ENCODE measurements around the gene SLX9. TPM values are rescaled to one million over a fixed set of nuclear protein-coding genes. Genes with fewer than 3 reads are reported as not detected.

Gene SLX9
- total RNA-seq, 6 experiments from 2014 or later, result 27.7 to 34.7 (median 31.5) TPM

DNA sequence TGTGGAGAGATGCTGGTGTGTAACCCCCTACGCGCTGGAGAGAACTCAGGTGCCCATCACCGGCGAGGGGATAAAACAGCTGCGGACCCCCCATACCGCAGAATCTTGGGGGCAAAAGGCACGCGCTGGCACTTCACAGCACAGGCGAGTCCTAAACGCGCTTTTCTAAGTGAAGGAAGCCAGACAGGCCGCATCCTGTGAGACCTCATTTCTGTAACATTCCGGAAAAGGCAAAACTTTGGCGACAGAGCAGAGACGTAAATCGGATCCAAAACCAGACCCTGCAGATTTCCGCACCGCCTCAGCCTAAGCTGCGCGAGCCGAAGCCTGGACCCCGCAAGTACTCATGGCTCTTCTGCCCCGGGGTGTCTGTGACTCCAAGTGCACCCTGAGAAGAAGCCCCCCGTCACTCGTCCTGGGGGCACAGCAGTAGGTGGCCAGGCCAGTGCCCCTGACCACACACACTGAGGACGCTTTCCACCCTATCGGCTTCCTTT lies 60.9 kb downstream of the SLX9 start:
- no peaks in the 10 kb centered on the region for H3K36me3 Mint-ChIP-seq (ENCODE audit: low read depth)
- DNase-seq, result no peak
- H3K4me3 Mint-ChIP-seq, result no peak overlapping the region
- H3K9me3 Mint-ChIP-seq, result no peaks in the 10 kb centered on the region
- TF ChIP-seq, protein P1, sequence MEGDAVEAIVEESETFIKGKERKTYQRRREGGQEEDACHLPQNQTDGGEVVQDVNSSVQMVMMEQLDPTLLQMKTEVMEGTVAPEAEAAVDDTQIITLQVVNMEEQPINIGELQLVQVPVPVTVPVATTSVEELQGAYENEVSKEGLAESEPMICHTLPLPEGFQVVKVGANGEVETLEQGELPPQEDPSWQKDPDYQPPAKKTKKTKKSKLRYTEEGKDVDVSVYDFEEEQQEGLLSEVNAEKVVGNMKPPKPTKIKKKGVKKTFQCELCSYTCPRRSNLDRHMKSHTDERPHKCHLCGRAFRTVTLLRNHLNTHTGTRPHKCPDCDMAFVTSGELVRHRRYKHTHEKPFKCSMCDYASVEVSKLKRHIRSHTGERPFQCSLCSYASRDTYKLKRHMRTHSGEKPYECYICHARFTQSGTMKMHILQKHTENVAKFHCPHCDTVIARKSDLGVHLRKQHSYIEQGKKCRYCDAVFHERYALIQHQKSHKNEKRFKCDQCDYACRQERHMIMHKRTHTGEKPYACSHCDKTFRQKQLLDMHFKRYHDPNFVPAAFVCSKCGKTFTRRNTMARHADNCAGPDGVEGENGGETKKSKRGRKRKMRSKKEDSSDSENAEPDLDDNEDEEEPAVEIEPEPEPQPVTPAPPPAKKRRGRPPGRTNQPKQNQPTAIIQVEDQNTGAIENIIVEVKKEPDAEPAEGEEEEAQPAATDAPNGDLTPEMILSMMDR (IDR thresholded peaks at IDR 0.05), result no peak
- H3K4me1 Mint-ChIP-seq (ENCODE audit: low read depth), result no peaks in the 10 kb centered on the region
- H3K27me3 Mint-ChIP-seq (ENCODE audit: insufficient read depth), result peaks cover 11% of the 10 kb centered on the region
- H3K27ac Mint-ChIP-seq, result no peak overlapping the region

DNA sequence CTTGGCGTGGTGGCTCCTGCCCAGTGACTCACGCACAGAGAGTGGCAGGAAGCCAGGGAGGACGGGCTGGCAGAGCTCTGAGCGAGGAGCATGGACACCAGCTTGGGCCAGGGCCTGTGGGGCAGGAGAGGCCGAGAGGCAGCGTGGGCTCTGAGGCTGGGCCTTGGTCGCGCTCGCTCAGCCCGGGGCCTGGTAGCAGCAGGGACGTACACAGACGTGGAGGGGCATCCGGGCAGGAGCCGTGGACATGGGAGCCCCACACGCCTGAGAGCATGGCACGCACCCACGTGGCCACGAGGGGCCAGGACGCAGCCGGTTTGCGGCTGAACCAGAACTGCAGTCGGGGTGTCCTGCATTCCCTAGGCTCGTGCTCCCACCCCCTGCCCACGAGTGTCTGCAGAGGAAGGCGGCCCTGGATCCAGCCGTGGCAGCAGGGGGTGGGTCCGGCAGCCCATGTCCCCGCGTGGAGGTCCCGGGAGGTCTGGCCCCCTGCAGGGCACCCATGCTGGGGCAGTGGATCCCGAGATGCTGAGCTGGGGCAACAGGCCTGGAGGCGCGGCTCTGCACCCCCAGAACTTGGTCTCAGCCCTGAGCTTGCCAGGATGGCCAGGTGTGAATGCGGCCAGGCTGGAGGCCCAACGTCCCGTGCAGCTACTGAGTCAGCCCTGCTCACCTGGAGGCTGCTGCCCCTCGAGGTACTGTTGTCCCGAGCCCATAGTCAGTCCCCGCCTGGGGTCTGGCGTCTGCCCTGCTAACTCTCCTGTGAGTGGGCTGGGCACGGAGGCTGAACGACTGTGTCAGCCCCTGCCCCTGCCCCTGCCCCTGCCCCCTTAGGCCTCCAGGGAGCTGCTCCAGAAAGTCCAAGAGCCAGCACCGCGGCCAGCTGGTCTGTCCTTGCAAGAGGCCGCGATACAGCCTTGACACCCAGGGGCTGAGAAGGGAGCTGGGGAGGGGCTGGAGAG lies 61.6 kb downstream of the SLX9 start:
- Mint-ChIP-seq H3K4me1 (ENCODE audit: low read depth) (no peaks in the 10 kb centered on the region), H3K36me3 (ENCODE audit: low read depth) (no peaks in the 10 kb centered on the region), H3K9me3 (no peaks in the 10 kb centered on the region), H3K4me3 (no peak overlapping the region), H3K27ac (no peak overlapping the region), H3K27me3 (ENCODE audit: insufficient read depth) (peaks cover 16% of the 10 kb centered on the region)
- TF ChIP-seq, protein P1 (IDR thresholded peaks at IDR 0.05), result no peak
- DNase-seq, result peak; percentile 13

DNA sequence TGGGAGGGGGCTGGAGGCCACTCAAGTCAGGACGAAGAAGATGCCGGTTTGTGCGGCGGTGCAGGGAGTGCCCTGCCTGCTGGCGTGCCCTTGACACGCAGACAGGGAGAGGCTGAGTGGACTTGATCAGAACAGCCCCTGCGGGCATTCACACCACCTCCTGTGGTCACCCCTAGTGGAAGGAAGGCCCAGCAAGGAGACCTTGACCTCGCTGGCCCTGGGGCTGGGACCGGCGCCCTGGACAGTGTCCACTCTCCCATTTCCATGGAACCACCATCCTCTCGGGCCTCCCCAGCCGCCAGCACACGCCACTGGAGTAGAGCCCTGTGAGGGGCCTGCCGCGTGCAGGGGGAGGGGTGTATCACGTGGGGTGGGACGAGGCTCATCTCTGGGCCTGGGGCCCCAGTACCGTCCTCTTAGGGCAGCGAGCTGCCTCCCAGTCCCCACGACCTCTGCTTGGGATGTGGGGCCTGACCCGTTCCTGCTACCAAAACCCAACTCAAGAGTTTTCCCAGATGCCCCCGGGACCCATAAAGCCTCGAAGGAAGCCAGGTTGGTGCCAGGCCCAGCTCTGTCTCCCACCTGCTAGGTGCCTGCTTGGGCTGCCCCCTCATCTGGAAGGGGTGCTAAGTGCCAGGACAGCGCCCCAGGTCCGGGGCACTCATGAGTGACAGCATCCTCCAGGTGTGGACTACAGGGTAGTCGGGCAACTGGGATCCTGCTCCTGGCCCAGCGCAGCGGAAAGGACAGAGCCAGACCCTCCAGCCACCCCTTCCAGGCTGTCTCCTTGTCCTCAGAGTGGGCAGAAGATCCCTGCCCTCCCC lies 62.8 kb downstream of the SLX9 start:
- H3K9me3 Mint-ChIP-seq, result no peaks in the 10 kb centered on the region
- peaks cover 27% of the 10 kb centered on the region for H3K27me3 Mint-ChIP-seq (ENCODE audit: insufficient read depth)
- H3K4me3 Mint-ChIP-seq, result no peak overlapping the region
- H3K27ac Mint-ChIP-seq, result no peak overlapping the region
- no peaks in the 10 kb centered on the region for H3K36me3 Mint-ChIP-seq (ENCODE audit: low read depth)
- no peak for DNase-seq
- no peaks in the 10 kb centered on the region for H3K4me1 Mint-ChIP-seq (ENCODE audit: low read depth)
- TF ChIP-seq, protein P1 (IDR thresholded peaks at IDR 0.05), result no peak

DNA sequence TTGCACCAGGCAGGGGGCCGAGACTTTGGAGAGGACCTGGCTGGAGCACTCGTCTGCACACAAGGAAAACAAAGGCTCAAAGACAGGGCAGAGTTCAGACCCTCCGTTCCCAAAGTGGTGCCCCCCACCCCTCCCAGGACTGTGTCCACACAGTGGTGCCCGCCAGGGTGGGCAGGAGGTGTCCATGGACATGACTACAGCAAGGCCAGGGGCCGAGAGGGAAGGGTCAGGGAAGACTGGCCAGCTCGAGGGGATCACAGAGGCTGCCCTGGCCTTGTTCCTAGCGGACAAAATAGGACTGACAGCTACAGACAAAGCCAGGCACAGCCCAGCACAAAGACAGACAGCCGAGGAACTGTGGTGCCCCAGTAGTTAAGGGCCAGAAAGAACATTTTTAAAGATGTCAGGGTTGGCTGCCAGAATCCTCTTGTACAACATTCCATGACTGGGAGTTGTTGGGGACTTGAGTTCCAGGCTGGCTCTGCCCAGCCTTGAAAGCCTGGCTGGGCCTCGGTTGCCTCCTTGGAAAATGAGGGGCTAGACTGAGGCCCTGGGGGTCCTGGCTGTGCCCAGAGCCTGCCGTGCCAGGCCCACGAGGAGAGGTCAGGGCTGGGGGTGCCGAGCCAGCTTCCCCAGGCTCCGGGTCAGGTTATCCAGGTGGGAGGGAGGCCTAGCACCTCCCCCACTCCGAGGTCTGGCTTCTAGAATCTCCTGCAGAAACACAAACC lies 63.7 kb downstream of the SLX9 start:
- no peak overlapping the region for H3K27ac Mint-ChIP-seq
- TF ChIP-seq, protein P1 (IDR thresholded peaks at IDR 0.05), result no peak; the same call in 1 of the 2 replicates
- no peaks in the 10 kb centered on the region for H3K4me1 Mint-ChIP-seq (ENCODE audit: low read depth)
- peaks cover 2% of the 10 kb centered on the region; the same call in 1 of the 2 replicates for H3K36me3 Mint-ChIP-seq (ENCODE audit: low read depth)
- H3K27me3 Mint-ChIP-seq (ENCODE audit: insufficient read depth), result peaks cover 30% of the 10 kb centered on the region
- H3K4me3 Mint-ChIP-seq, result no peak overlapping the region
- peaks cover 2% of the 10 kb centered on the region; the same call in 1 of the 2 replicates for H3K9me3 Mint-ChIP-seq
- no peak for DNase-seq

DNA sequence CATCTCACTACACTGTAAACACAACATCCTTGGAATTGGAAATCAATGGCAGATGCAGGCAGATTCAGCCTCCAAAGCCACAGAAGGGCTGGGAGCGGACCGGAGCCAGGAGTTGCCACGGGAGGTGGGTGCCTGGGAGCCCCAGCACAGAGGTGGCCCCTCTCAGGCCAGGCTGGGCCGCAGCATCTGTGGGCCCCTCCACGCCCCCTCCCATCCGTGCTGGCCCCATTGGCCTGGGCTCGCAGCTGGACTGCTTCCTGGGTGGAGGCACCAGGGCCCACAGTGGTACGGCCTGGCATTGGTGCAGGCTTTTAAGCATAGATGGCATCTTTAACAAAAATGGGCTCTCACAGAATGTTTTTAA lies 64.2 kb downstream of the SLX9 start:
- peaks cover 7% of the 10 kb centered on the region; the same call in 1 of the 2 replicates for H3K9me3 Mint-ChIP-seq
- peaks cover 8% of the 10 kb centered on the region; the same call in 1 of the 2 replicates for H3K36me3 Mint-ChIP-seq (ENCODE audit: low read depth)
- no peak overlapping the region for H3K4me3 Mint-ChIP-seq
- H3K27me3 Mint-ChIP-seq (ENCODE audit: insufficient read depth), result peaks cover 34% of the 10 kb centered on the region
- no peaks in the 10 kb centered on the region for H3K4me1 Mint-ChIP-seq (ENCODE audit: low read depth)
- H3K27ac Mint-ChIP-seq, result no peak overlapping the region
- no peak for DNase-seq
- TF ChIP-seq, protein P1 (IDR thresholded peaks at IDR 0.05), result no peak

Measured in HFFc6 (cell line).